GM18858 (cell line): Measurements from ENCODE around the gene ABCC8.

ENCODE experiments used
- ATAC-seq: cut with Tn5 transposase; IDR thresholded peaks from one replicate; pipeline ENCODE4 v1.9.1; 2021; ENCODE audit not compliant: unreplicated experiment

The ABCC8 gene

GRCh38 chr11:17354601-17354991 lies 122.0 kb downstream of the ABCC8 start:
- ATAC-seq, result no peak

GRCh38 chr11:17353821-17354600 lies 122.6 kb downstream of the ABCC8 start:
- no peak for ATAC-seq

- no peak for ATAC-seq
Measured at GRCh38 chr11:17352950-17353820, 123.5 kb downstream of the ABCC8 start.

DNA sequence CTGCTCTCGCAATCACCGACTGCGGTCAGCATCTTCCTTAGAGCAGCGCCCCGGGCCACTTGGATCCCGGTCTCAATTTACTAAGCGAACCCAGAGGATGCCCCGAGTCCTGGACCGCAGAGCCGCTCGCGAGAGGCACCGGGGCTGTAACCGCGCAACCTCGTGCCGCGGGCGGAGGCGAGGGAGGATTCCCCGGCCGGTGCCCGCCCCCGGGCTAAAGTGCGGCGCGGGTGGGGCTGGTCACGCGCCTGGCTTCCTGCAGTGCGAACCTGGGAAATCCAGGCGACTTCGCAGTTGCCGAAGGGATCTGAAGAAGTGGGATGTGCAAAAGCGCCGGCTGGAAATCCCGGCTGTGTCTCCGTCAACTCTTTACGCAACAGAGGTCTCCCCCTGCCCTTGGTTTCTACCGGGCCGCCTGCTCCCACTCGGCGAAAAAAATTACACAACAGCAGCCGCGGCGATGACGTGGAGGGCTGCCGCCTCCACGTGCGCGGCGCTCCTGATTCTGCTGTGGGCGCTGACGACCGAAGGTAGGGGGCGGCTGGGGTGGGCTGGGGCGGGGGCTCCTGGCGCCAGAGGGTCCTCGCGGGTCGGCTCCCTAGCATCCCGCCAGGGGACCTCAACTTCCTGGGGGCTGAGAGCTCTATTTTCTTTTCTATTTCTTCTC lies 125.0 kb downstream of the ABCC8 start, which contains the start of gene NCR3LG1:
TSS of gene NCR3LG1 (plus strand) at position 291 of the 667 bp plus-strand sequence. CDS start at position 461, 170 bp downstream.
- no peak for ATAC-seq

- ATAC-seq, result no peak
Measured at GRCh38 chr11:17351172-17351509, 125.5 kb downstream of the ABCC8 start.

GRCh38 chr11:17350455-17351171 lies 126.0 kb downstream of the ABCC8 start:
- ATAC-seq, result no peak

- ATAC-seq, result no peak
Measured at GRCh38 chr11:17347676-17348075, 129.0 kb downstream of the ABCC8 start.

- ATAC-seq, result no peak
Measured at GRCh38 chr11:17343907-17344306, 132.7 kb downstream of the ABCC8 start.

DNA sequence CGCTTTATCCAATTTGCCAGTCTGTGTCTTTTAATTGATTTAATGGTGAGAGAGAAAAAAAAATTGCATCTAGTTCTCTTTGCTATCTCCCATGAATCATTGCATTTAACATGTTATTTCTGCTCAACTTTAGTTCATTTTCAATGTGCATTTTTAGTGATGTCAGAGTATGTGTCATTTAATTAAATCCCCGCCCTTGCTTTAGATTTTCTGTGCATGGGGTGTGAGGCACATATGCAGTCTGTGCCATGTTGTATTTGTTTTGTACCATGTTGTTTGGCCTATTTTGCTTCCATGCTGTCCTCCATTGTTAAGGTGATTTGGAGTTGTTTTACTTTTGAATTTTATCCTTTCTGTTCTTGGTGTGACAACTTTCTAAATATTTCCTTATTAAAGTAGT lies 133.4 kb downstream of the ABCC8 start:
- ATAC-seq, result no peak
